Activated naive CD8-positive, alpha-beta T cell treated with anti-CD3 and anti-CD28 coated beads, Interleukin-2, amount 50 U/mL, for 24 hours (primary cell): ENCODE results near the gene HMGB1.
"Not testable (repeated sequence)": the region's sequence is repeated elsewhere in the genome, so short reads cannot be mapped to it uniquely, and the experiment has no call there.

Experiments used
- ATAC-seq: fragments of 150-1000 bp; cut with Tn5 transposase; one replicate; pipeline ENCODE4 v1.10.0; 2021
- DNase-seq: peaks from one replicate; pipeline ENCODE4 v3.0.0; 2021
- H3K27ac Mint-ChIP-seq: one replicate; pipeline ENCODE4 v1.8.0; 2021; ENCODE audit warnings: mild to moderate bottlenecking, mixed read lengths
- H3K27me3 Mint-ChIP-seq: one replicate; pipeline ENCODE4 v1.8.0; 2021; ENCODE audit warnings: mixed read lengths
- H3K36me3 Mint-ChIP-seq: one replicate; pipeline ENCODE4 v1.8.0; 2021; ENCODE audit warnings: low read depth, mixed read lengths
- H3K4me1 Mint-ChIP-seq: one replicate; pipeline ENCODE4 v1.8.0; 2021; ENCODE audit warnings: mixed read lengths
- H3K4me3 Mint-ChIP-seq: one replicate; pipeline ENCODE4 v1.8.0; 2021; ENCODE audit warnings: mild to moderate bottlenecking, moderate library complexity, mixed read lengths
- H3K9me3 Mint-ChIP-seq: one replicate; pipeline ENCODE4 v1.8.0; 2021; ENCODE audit warnings: mixed read lengths

HMGB1 gene

GRCh38 chr13:30480292-30480950, 14.7 kb upstream of the HMGB1 start:
- ATAC-seq = no peak
- no peak for DNase-seq
- Mint-ChIP-seq H3K4me3 (no peak overlapping the region), H3K4me1 (no peaks in the 10 kb centered on the region), H3K27me3 (peaks cover under 1% of the 10 kb centered on the region), H3K36me3 (no peaks in the 10 kb centered on the region), H3K9me3 (no peaks in the 10 kb centered on the region), H3K27ac (no peak overlapping the region)

- no peaks in the 10 kb centered on the region for H3K36me3 Mint-ChIP-seq
- DNase-seq (no peak), ATAC-seq (no peak)
- no peaks in the 10 kb centered on the region for H3K9me3 Mint-ChIP-seq
- no peak overlapping the region for H3K4me3 Mint-ChIP-seq
- H3K27ac Mint-ChIP-seq = no peak overlapping the region
- H3K4me1 Mint-ChIP-seq = no peaks in the 10 kb centered on the region
- H3K27me3 Mint-ChIP-seq = no peaks in the 10 kb centered on the region
These were observed 14.1 kb upstream of the HMGB1 start for GRCh38 chr13:30479883-30480219.

GRCh38 chr13:30479154-30479882, 13.6 kb upstream of the HMGB1 start:
- DNase-seq (no peak), ATAC-seq (no peak)
- Mint-ChIP-seq H3K4me1 (no peaks in the 10 kb centered on the region), H3K27me3 (no peaks in the 10 kb centered on the region), H3K4me3 (no peak overlapping the region), H3K36me3 (no peaks in the 10 kb centered on the region), H3K27ac (no peak overlapping the region), H3K9me3 (no peaks in the 10 kb centered on the region)

DNA sequence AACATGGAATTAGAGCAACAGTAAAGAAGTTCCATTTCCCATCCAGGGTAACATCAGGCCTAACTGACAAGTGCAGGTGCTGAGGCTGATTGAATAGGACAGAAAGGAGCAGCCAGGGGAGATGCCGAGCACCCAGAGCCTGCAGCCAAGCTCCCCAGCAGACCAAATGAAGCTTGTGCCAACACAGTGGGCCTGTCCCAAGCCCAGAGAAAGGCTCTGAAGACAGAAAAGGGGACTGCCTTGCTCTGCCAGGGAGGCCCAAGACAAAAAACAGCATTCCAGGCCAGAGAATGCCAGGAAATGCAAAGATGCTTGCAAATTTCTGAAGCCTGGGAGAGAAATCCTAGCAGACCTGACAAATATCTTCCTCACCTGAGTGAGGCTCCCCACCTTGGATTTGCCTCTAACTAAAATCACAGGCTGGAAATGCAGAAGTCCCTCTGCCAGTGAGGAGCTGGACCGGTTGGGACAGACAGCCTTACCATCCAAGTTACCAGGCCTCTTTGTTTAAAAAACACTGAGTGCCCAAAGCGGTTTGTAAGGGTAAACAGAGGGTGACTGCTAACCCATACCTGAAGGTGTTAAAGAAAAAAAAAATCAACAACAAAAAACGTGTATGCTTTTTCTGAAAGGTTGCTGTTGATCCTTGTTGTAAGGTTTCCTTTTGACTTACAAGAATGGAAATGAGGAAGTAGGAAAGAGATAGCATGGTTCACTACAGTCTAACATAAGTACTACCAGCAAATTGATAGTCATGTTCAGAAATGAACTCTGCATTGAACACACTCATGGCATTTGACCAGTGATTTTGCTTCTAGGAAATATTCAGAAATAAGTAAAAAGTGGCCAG, 11.8 kb upstream of the HMGB1 start:
- no peak for ATAC-seq
- no peaks in the 10 kb centered on the region for H3K27me3 Mint-ChIP-seq
- no peaks in the 10 kb centered on the region for H3K4me1 Mint-ChIP-seq
- H3K4me3 Mint-ChIP-seq = no peak overlapping the region
- H3K36me3 Mint-ChIP-seq = no peaks in the 10 kb centered on the region
- H3K27ac Mint-ChIP-seq = no peak overlapping the region
- no peaks in the 10 kb centered on the region for H3K9me3 Mint-ChIP-seq
- no peak for DNase-seq

GRCh38 chr13:30473675-30474074, 7.9 kb upstream of the HMGB1 start:
- DNase-seq (no peak), ATAC-seq (no peak)
- Mint-ChIP-seq H3K4me1 (no peaks in the 10 kb centered on the region), H3K9me3 (no peaks in the 10 kb centered on the region), H3K27me3 (no peaks in the 10 kb centered on the region), H3K4me3 (no peak overlapping the region), H3K27ac (no peak overlapping the region), H3K36me3 (no peaks in the 10 kb centered on the region)

DNA sequence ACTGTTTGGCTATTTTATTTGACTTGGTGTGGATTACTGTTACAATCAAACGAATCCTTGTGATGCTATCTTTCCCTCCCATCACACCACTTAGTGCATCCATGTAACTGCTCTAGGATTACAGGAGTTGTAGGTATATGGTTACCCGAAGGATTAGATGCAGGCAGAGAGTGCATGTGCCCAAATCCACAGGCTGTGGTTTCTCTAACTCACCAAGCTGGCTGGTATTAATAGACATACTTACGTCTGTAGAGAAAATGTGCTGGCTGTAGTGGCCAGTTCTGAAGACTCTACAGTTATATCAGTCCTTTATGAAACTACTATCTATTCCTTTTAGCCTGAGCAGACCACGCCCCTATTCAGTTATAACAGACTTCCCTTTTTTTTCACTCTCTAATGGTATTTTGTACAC, 1.1 kb upstream of the HMGB1 start:
- Mint-ChIP-seq H3K36me3 (peaks cover 25% of the 10 kb centered on the region), H3K9me3 (no peaks in the 10 kb centered on the region), H3K27me3 (peaks cover 5% of the 10 kb centered on the region), H3K27ac (peak overlapping the region; percentile 99), H3K4me1 (peaks cover 34% of the 10 kb centered on the region), H3K4me3 (peak overlapping the region; percentile 88)
- no peak for ATAC-seq
- no peak for DNase-seq

- peak overlapping the region; percentile 99 for H3K27ac Mint-ChIP-seq
- ATAC-seq = no peak
- peaks cover 5% of the 10 kb centered on the region for H3K27me3 Mint-ChIP-seq
- DNase-seq = peak; percentile 34
- peaks cover 39% of the 10 kb centered on the region for H3K4me1 Mint-ChIP-seq
- H3K36me3 Mint-ChIP-seq = peaks cover 29% of the 10 kb centered on the region
- H3K9me3 Mint-ChIP-seq = no peaks in the 10 kb centered on the region
- H3K4me3 Mint-ChIP-seq = peak overlapping the region; percentile 88
These were observed 600 bp upstream of the HMGB1 start for GRCh38 chr13:30466358-30466714.

- no peak for ATAC-seq
- no peak overlapping the region for H3K27ac Mint-ChIP-seq
- H3K4me3 Mint-ChIP-seq = no peak overlapping the region
- H3K9me3 Mint-ChIP-seq = no peaks in the 10 kb centered on the region
- H3K4me1 Mint-ChIP-seq = peaks cover 41% of the 10 kb centered on the region
- H3K36me3 Mint-ChIP-seq = peaks cover 31% of the 10 kb centered on the region
- peaks cover 5% of the 10 kb centered on the region for H3K27me3 Mint-ChIP-seq
- no peak for DNase-seq
These were observed 468 bp downstream of the HMGB1 start for GRCh38 chr13:30465343-30465592.

GRCh38 chr13:30464496-30465342, 1.0 kb downstream of the HMGB1 start:
- DNase-seq (peak; percentile 75), ATAC-seq (peak; percentile 45)
- peaks cover 5% of the 10 kb centered on the region for H3K27me3 Mint-ChIP-seq
- no peaks in the 10 kb centered on the region for H3K9me3 Mint-ChIP-seq
- H3K4me3 Mint-ChIP-seq = peak overlapping the region; percentile 96
- peak overlapping the region; percentile 97 for H3K27ac Mint-ChIP-seq
- peaks cover 33% of the 10 kb centered on the region for H3K36me3 Mint-ChIP-seq
- peaks cover 43% of the 10 kb centered on the region for H3K4me1 Mint-ChIP-seq

DNA sequence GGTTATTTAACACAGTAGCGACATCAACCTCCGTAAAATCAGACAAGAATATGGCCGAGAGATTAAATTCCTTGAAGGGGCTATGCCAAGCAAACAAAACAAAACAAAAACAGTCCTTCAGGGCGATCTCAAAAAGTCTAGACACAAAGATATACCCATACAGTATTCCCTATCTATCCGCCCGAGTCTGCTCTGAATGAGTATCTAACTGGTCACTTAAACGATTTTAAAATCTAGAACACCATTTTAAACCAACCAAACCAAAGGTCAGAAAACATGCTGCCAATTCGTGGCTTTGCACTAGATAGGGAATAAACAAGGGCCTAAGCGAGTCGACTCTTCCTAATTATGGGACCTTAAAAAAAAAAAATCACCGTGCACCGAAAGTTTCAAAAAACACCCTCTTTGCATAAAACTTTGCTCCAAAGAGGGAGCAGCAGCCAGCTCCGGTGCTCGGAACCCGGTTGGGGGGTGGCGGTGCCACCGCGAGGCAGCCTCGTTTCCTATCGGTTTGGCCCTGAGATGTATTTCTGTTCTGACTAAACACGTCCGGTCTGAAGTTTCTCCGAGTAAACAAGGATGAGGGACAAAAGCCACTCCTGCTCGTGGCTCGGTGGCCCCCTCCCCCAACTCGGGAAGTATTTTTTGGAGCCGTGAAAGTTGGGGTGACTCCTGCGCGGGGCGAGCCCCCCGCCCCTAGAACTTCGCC, 1.8 kb downstream of the HMGB1 start:
- H3K4me3 Mint-ChIP-seq = peak overlapping the region; percentile 96
- no peaks in the 10 kb centered on the region for H3K9me3 Mint-ChIP-seq
- H3K27ac Mint-ChIP-seq = peak overlapping the region; percentile 97
- peaks cover 5% of the 10 kb centered on the region for H3K27me3 Mint-ChIP-seq
- ATAC-seq (peak; percentile 11), DNase-seq (peak; percentile 69)
- peaks cover 50% of the 10 kb centered on the region for H3K4me1 Mint-ChIP-seq
- H3K36me3 Mint-ChIP-seq = peaks cover 38% of the 10 kb centered on the region

DNA sequence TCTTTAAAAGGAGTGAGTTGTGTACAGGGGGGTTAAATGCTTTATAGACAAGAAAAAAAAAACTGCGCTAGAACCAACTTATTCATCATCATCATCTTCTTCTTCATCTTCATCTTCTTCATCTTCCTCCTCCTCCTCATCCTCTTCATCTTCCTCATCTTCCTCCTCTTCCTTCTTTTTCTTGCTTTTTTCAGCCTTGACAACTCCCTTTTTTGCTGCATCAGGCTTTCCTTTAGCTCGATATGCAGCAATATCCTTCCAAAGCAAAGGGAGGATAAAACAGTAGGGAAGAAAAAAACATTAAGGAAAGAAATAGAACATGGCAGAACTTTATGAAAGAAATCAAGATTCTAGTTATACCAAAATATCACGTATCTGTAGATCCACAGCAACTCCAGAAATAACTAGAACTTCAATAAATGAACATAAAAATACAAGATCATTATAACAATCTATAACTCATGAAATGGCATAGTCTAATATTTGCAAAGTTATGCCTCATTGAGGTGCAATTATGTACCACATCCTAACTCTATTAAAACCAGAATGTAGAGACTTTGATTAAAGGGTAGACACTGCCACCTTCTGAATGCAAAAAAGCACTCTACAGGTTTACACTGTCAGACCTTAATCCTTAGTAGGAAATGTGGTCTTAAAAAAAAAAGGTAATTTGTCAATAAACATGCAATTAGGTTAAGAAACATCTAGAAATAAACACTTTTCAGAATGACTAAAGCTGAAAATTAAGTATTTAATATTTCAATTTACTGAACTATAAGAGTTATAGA, 4.3 kb downstream of the HMGB1 start:
- Mint-ChIP-seq H3K4me3 (peak overlapping the region; percentile 15), H3K4me1 (peaks cover 42% of the 10 kb centered on the region), H3K27ac (peak overlapping the region; percentile 24), H3K36me3 (peaks cover 49% of the 10 kb centered on the region)
- not testable (repeated sequence) for DNase-seq, ATAC-seq, H3K27me3 Mint-ChIP-seq, H3K9me3 Mint-ChIP-seq

GRCh38 chr13:30457306-30457891, 8.3 kb downstream of the HMGB1 start:
- no peak for ATAC-seq
- no peaks in the 10 kb centered on the region for H3K9me3 Mint-ChIP-seq
- H3K4me3 Mint-ChIP-seq = no peak overlapping the region
- DNase-seq = no peak
- H3K36me3 Mint-ChIP-seq = peaks cover 29% of the 10 kb centered on the region
- H3K27ac Mint-ChIP-seq = no peak overlapping the region
- H3K27me3 Mint-ChIP-seq = no peaks in the 10 kb centered on the region
- peaks cover 21% of the 10 kb centered on the region for H3K4me1 Mint-ChIP-seq

- peaks cover 10% of the 10 kb centered on the region for H3K4me1 Mint-ChIP-seq
- H3K27ac Mint-ChIP-seq = no peak overlapping the region
- DNase-seq (no peak), ATAC-seq (no peak)
- H3K27me3 Mint-ChIP-seq = no peaks in the 10 kb centered on the region
- H3K9me3 Mint-ChIP-seq = no peaks in the 10 kb centered on the region
- peaks cover 20% of the 10 kb centered on the region for H3K36me3 Mint-ChIP-seq
- H3K4me3 Mint-ChIP-seq = no peak overlapping the region
These were observed 9.4 kb downstream of the HMGB1 start for GRCh38 chr13:30456290-30456689.
